ENCODE measurements around the gene PA2G4. TPM values are rescaled to one million over a fixed set of nuclear protein-coding genes. Genes with fewer than 3 reads are reported as not detected.

The PA2G4 gene
- total and polyA plus RNA-seq, 11 donors: 62.4 to 187 (median 72.4) TPM

GRCh38 chr12:56107242-56107641 lies 2.9 kb downstream of the PA2G4 start:
- 88 to 95% (median 93%) methylated on average over 3 of the region's 3 CpGs for WGBS, 4 donors
- Histone ChIP-seq H3K4me1 (peaks cover 0 to 35% (median 22%) of the 10 kb centered on the region in 12 donors), H3K27me3 (no peaks in the 10 kb centered on the region), H3K36me3 (peaks cover 3 to 63% (median 57%) of the 10 kb centered on the region in 9 donors), H3K4me3 (no peak overlapping the region), H3K27ac (no peak overlapping the region), H3K9me3 (no peaks in the 10 kb centered on the region)
- TF ChIP-seq, protein P1, sequence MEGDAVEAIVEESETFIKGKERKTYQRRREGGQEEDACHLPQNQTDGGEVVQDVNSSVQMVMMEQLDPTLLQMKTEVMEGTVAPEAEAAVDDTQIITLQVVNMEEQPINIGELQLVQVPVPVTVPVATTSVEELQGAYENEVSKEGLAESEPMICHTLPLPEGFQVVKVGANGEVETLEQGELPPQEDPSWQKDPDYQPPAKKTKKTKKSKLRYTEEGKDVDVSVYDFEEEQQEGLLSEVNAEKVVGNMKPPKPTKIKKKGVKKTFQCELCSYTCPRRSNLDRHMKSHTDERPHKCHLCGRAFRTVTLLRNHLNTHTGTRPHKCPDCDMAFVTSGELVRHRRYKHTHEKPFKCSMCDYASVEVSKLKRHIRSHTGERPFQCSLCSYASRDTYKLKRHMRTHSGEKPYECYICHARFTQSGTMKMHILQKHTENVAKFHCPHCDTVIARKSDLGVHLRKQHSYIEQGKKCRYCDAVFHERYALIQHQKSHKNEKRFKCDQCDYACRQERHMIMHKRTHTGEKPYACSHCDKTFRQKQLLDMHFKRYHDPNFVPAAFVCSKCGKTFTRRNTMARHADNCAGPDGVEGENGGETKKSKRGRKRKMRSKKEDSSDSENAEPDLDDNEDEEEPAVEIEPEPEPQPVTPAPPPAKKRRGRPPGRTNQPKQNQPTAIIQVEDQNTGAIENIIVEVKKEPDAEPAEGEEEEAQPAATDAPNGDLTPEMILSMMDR (IDR thresholded peaks at IDR 0.05): no peak
- no peak for TF ChIP-seq POLR2A (IDR thresholded peaks at IDR 0.05)
- no peak for ATAC-seq
- intact Hi-C loops (cut with DNase I): loop anchor here in 2 of 10 donors (10.0 kb wide), 2 partner anchors 102 to 372 kb away; no protein-coding TSS in a partner anchor
- no peak for DNase-seq

DNA sequence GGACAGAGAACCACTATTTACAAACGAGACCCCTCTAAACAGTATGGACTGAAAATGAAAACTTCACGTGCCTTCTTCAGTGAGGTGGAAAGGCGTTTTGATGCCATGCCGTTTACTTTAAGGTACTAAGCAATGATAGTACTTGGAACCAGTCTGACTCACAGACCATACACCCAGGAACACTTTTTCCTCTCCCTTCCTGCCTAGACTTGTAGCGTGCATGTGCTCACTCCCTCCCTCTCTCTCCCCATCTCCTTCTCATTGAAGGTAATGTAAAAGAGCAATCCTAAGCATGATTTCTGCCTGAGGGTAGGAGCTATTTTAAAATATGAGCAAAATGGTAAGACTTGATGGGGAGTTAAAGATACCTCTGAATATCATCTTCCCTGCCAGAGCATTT lies 6.2 kb downstream of the PA2G4 start:
- Histone ChIP-seq H3K36me3 (peaks cover 3 to 85% (median 74%) of the 10 kb centered on the region in 9 donors), H3K27ac (no peak overlapping the region), H3K4me1 (peaks cover 0 to 22% (median 11%) of the 10 kb centered on the region in 12 donors), H3K4me3 (no peak overlapping the region), H3K9me3 (no peaks in the 10 kb centered on the region), H3K27me3 (no peaks in the 10 kb centered on the region)
- ATAC-seq (no peak), DNase-seq (no peak)
- 87 to 97% (median 92%) methylated on average over 5 of the region's 5 CpGs for WGBS, 4 donors
- intact Hi-C loops (cut with DNase I): loop anchor here in 2 of 10 donors (5.0 to 10.0 kb wide), 2 partner anchors 66 to 373 kb away; partner anchors contain the start of gene RPS26 (in 1 of the 2)
- TF ChIP-seq, protein P1 (IDR thresholded peaks at IDR 0.05): no peak
- TF ChIP-seq POLR2A (IDR thresholded peaks at IDR 0.05): no peak

DNA sequence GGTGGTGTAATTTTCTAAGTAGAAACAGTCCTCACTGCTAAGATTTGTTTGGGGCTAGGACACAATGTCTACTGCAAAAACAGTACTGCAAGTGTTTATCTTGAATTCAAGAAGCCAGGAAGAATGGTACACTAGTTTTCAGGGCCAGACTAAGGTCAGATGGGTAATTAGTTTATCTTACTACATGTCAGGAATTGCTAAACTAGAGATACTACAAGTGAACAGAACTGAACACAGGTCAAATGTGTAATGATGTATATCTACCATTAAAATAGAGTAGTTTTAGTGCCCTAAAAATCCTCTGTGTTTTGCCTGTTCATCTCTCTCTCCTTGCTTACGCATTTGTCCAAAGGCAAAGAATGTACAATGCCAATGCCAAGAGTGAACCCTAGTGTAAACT lies 9.7 kb downstream of the PA2G4 start:
- intact Hi-C loops (cut with DNase I): loop anchor here in 2 of 10 donors (5.0 to 10.0 kb wide), 2 partner anchors 69 to 377 kb away; partner anchors contain the start of gene RPS26 (in 1 of the 2)
- Histone ChIP-seq H3K36me3 (peaks cover 0 to 57% (median 49%) of the 10 kb centered on the region in 9 donors), H3K27me3 (no peaks in the 10 kb centered on the region), H3K4me1 (peaks cover 0 to 19% (median 11%) of the 10 kb centered on the region in 12 donors), H3K27ac (no peak overlapping the region), H3K4me3 (no peak overlapping the region), H3K9me3 (no peaks in the 10 kb centered on the region)
- WGBS, 4 donors: 93 to 97% (median 95%) methylated on average over 1 of the region's 1 CpG
- ATAC-seq (no peak), DNase-seq (no peak)
- TF ChIP-seq, protein P1 (IDR thresholded peaks at IDR 0.05): no peak
- TF ChIP-seq POLR2A (IDR thresholded peaks at IDR 0.05): no peak

- no peaks in the 10 kb centered on the region for H3K27me3 ChIP-seq
- peaks cover 0 to 30% (median 23%) of the 10 kb centered on the region in 12 donors for H3K4me1 ChIP-seq
- DNase-seq (no peak), ATAC-seq (no peak)
- H3K27ac ChIP-seq: peak overlapping the region; percentile 72 to 98 (median 93)
- no peak for TF ChIP-seq POLR2A (IDR thresholded peaks at IDR 0.05)
- TF ChIP-seq, protein P1 (IDR thresholded peaks at IDR 0.05): no peak
- H3K4me3 ChIP-seq: peak overlapping the region in 11 of 12 donors; percentile 66 to 95 (median 79)
- H3K36me3 ChIP-seq: peaks cover 0 to 46% (median 37%) of the 10 kb centered on the region in 9 donors
- WGBS, 4 donors: 29 to 52% (median 46%) methylated on average over 10 of the region's 10 CpGs
- intact Hi-C loops (cut with DNase I): loop anchor here in 4 of 10 donors (5.0 to 10.0 kb wide), 5 partner anchors 42 to 202 kb away; partner anchors contain the start of genes MYL6 (in 3 of the 4), RPS26 (in 2 of the 4), SUOX (in 2 of the 4) and CNPY2 (in 1 of the 4)
- H3K9me3 ChIP-seq: no peaks in the 10 kb centered on the region
Observed at GRCh38 chr12:56115329-56115728, 11.0 kb downstream of the PA2G4 start.

Measured in heart left ventricle (tissue), 16 donors.